GM23338 (cell line): ENCODE results near the gene CNTN1. TPM values are rescaled to one million over a fixed set of nuclear protein-coding genes. Genes with fewer than 3 reads are reported as not detected.

Experiments
- ATAC-seq: fragments of 200-7000 bp; cut with Tn5 transposase; 3 replicates; pipeline ENCODE4 v1.9.1; 2020
- DNase-seq: peaks from one replicate; pipeline ENCODE4 v3.0.0-alpha.2; 2015; ENCODE audit warnings: low spot score
- H2AFZ ChIP-seq: fragments of 200-600 bp; sonication (generic); 2 replicates; pipeline ENCODE4 v1.8.0; 2016; ENCODE audit warnings: antibody characterized with exemption, mild to moderate bottlenecking, moderate library complexity
- H3F3A ChIP-seq: fragments of 200-600 bp; sonication (generic); replicated peaks from 2 replicates; pipeline ENCODE4 v1.8.0; 2017; ENCODE audit warnings: antibody characterized with exemption, mixed run types, low read depth
- H3K27ac ChIP-seq: fragments of 200-600 bp; sonication (generic); 2 replicates; pipeline ENCODE4 v1.6.1; 2016; ENCODE audit warnings: low read depth
- H3K27me3 ChIP-seq: fragments of 200-600 bp; sonication (generic); 2 replicates; pipeline ENCODE4 v1.8.0; 2016; ENCODE audit warnings: mild to moderate bottlenecking, mixed run types, moderate library complexity; ENCODE audit not compliant: insufficient read depth
- H3K36me3 ChIP-seq: fragments of 200-600 bp; sonication (generic); 2 replicates; pipeline ENCODE4 v1.8.0; 2016; ENCODE audit warnings: mild to moderate bottlenecking; ENCODE audit not compliant: insufficient read depth
- H3K4me1 ChIP-seq: fragments of 200-600 bp; sonication (generic); 2 replicates; pipeline ENCODE4 v1.8.0; 2016; ENCODE audit warnings: mild to moderate bottlenecking, moderate library complexity; ENCODE audit not compliant: insufficient read depth
- H3K4me2 ChIP-seq: fragments of 200-600 bp; sonication (generic); 2 replicates; pipeline ENCODE4 v1.7.1; 2017; ENCODE audit warnings: mixed run types
- H3K4me3 ChIP-seq: fragments of 200-600 bp; sonication (generic); 2 replicates; pipeline ENCODE4 v1.6.1; 2016; ENCODE audit warnings: mixed run types
- H3K79me2 ChIP-seq: fragments of 200-600 bp; sonication (generic); replicated peaks from 2 replicates; pipeline ENCODE4 v1.8.0; 2017; ENCODE audit warnings: mild to moderate bottlenecking; ENCODE audit not compliant: insufficient read depth
- H3K9me2 ChIP-seq: fragments of 200-600 bp; sonication (generic); 2 replicates; pipeline ENCODE4 v1.8.0; 2017; ENCODE audit not compliant: insufficient read depth
- H4K20me1 ChIP-seq: fragments of 200-600 bp; sonication (generic); replicated peaks from 2 replicates; pipeline ENCODE4 v1.8.0; 2017; ENCODE audit warnings: mild to moderate bottlenecking; ENCODE audit not compliant: insufficient read depth
- H3K27ac Mint-ChIP-seq: 2 replicates; pipeline ENCODE4 v1.8.0; 2020; ENCODE audit warnings: inconsistent platforms, mild to moderate bottlenecking, moderate library complexity, mixed read lengths
- H3K27me3 Mint-ChIP-seq: 3 replicates; pipeline ENCODE4 v1.8.0; 2022; ENCODE audit warnings: low read depth, mild to moderate bottlenecking, moderate library complexity, mixed read lengths, inconsistent platforms; ENCODE audit not compliant: insufficient read depth, poor library complexity
- H3K36me3 Mint-ChIP-seq: 3 replicates; pipeline ENCODE4 v1.8.0; 2021; ENCODE audit warnings: low read depth, mild to moderate bottlenecking, inconsistent platforms, moderate library complexity, mixed read lengths
- H3K4me1 Mint-ChIP-seq: 3 replicates; pipeline ENCODE4 v1.8.0; 2020; ENCODE audit warnings: mild to moderate bottlenecking, inconsistent platforms, mixed read lengths
- H3K4me3 Mint-ChIP-seq: 3 replicates; pipeline ENCODE4 v1.8.0; 2021; ENCODE audit warnings: moderate library complexity, mild to moderate bottlenecking, inconsistent platforms, mixed read lengths
- H3K9me3 Mint-ChIP-seq: 3 replicates; pipeline ENCODE4 v1.8.0; 2020; ENCODE audit warnings: moderate library complexity, mild to moderate bottlenecking, inconsistent platforms, mixed read lengths
- CTCF ChIP-seq, 2 experiments: fragments of 200-600 bp in 1 of 2; sonication (generic) in 1 of 2; conservative IDR thresholded peaks; 2 replicates each; pipeline versions ENCODE4 v1.5.1 to v1.6.1; 2016 to 2017; ENCODE audit warnings: antibody characterized with exemption in 2 of 2, low read depth in 2 of 2, mild to moderate bottlenecking in 2 of 2, moderate library complexity in 1 of 2
- ETS1 ChIP-seq: IDR thresholded peaks from 2 replicates; pipeline ENCODE4 v1.6.1; 2016; ENCODE audit warnings: antibody characterized with exemption
- EZH2 ChIP-seq: fragments of 200-600 bp; sonication (generic); IDR thresholded peaks from one replicate; pipeline ENCODE4 v1.8.0; 2017; ENCODE audit warnings: antibody characterized with exemption, mild to moderate bottlenecking, low read depth; ENCODE audit not compliant: unreplicated experiment
- JUNB ChIP-seq: IDR thresholded peaks from one replicate; pipeline ENCODE4 v1.6.1; 2016; ENCODE audit warnings: antibody characterized with exemption; ENCODE audit not compliant: unreplicated experiment
- POLR2AphosphoS5 ChIP-seq: IDR thresholded peaks from 2 replicates; pipeline ENCODE4 v1.6.1; 2016; ENCODE audit warnings: antibody characterized with exemption, low read depth
- REST ChIP-seq: IDR thresholded peaks from one replicate; pipeline ENCODE4 v1.6.1; 2018; ENCODE audit warnings: antibody characterized with exemption; ENCODE audit not compliant: unreplicated experiment
- STAT1 ChIP-seq: IDR thresholded peaks from one replicate; pipeline ENCODE4 v1.6.1; 2016; ENCODE audit warnings: antibody characterized with exemption; ENCODE audit not compliant: unreplicated experiment
- ZNF114 ChIP-seq: fragments of 250-450 bp; sonication (Bioruptor Pico); IDR thresholded peaks from 2 replicates; pipeline ENCODE4 v1.5.0; 2020; ENCODE audit warnings: mild to moderate bottlenecking, moderate library complexity
- ZNF331 ChIP-seq: fragments of 250-450 bp; sonication (Bioruptor Pico); IDR thresholded peaks from 2 replicates; pipeline ENCODE4 v1.5.0; 2020; ENCODE audit warnings: low read depth, mild to moderate bottlenecking, moderate library complexity
- ZNF462 ChIP-seq: fragments of 250-450 bp; sonication (Bioruptor Pico); IDR thresholded peaks from 2 replicates; pipeline ENCODE4 v1.5.0; 2020; ENCODE audit warnings: mild to moderate bottlenecking, moderate library complexity
- polyA plus RNA-seq: library from polyadenylated mRNA; unstranded; fragments of >200 nt; fragmentation: Nextera tagmentation; extraction: Ambion mirVana; gene quantifications from 2 replicates; pipeline ENCODE4 v1.2.1, GENCODE V29; 2016
- total RNA-seq: library from RNA; depleted of rRNA; stranded (reverse); fragments of >200 nt; shearing (Covaris generic); gene quantifications from 2 replicates; pipeline ENCODE4 v1.2.3, GENCODE V29; 2014

The CNTN1 gene
- total and polyA plus RNA-seq, 2 experiments from 2014 or later = 5.0 to 27.0 TPM

GRCh38 chr12:40701756-40702155, 9.5 kb downstream of the CNTN1 start:
- H3K4me2 ChIP-seq = no peak overlapping the region
- no peaks in the 10 kb centered on the region for H3K79me2 ChIP-seq
- TF ChIP-seq ETS1 (no peak), JUNB (no peak), POLR2AphosphoS5 (no peak)
- no peak overlapping the region for H3K27ac Mint-ChIP-seq
- peaks cover 1% of the 10 kb centered on the region for H3K27me3 Mint-ChIP-seq
- no peaks in the 10 kb centered on the region for H3K36me3 ChIP-seq
- no peak overlapping the region for H3K4me3 ChIP-seq
- no peaks in the 10 kb centered on the region; the same call in 1 of the 2 replicates for H3K9me2 ChIP-seq
- H3K27me3 ChIP-seq = no peaks in the 10 kb centered on the region
- ATAC-seq (no peak), DNase-seq (no peak)
- no peak overlapping the region for H3K27ac ChIP-seq
- no peaks in the 10 kb centered on the region for H3F3A ChIP-seq
- H3K9me3 Mint-ChIP-seq = no peaks in the 10 kb centered on the region
- no peaks in the 10 kb centered on the region; the same call in 2 of the 3 replicates for H3K4me1 Mint-ChIP-seq
- no peak overlapping the region for H2AFZ ChIP-seq
- no peaks in the 10 kb centered on the region for H4K20me1 ChIP-seq
- H3K36me3 Mint-ChIP-seq = no peaks in the 10 kb centered on the region
- no peak overlapping the region for H3K4me3 Mint-ChIP-seq
- peaks cover 4% of the 10 kb centered on the region; the same call in 1 of the 2 replicates for H3K4me1 ChIP-seq

- no peaks in the 10 kb centered on the region for H3K9me3 Mint-ChIP-seq
- H3K36me3 ChIP-seq = no peaks in the 10 kb centered on the region
- H2AFZ ChIP-seq = no peak overlapping the region
- H3K27me3 ChIP-seq = no peaks in the 10 kb centered on the region
- H3F3A ChIP-seq = no peaks in the 10 kb centered on the region
- no peak for DNase-seq
- H4K20me1 ChIP-seq = no peaks in the 10 kb centered on the region; the same call in 1 of the 2 replicates
- H3K36me3 Mint-ChIP-seq = no peaks in the 10 kb centered on the region
- no peak overlapping the region for H3K4me2 ChIP-seq
- no peaks in the 10 kb centered on the region; the same call in 1 of the 2 replicates for H3K79me2 ChIP-seq
- H3K27ac Mint-ChIP-seq = no peak overlapping the region
- no peaks in the 10 kb centered on the region for H3K27me3 Mint-ChIP-seq
- H3K27ac ChIP-seq = no peak overlapping the region
- no peak for ATAC-seq
- H3K4me3 Mint-ChIP-seq = no peak overlapping the region
- H3K4me1 ChIP-seq = no peaks in the 10 kb centered on the region
- H3K4me1 Mint-ChIP-seq = no peaks in the 10 kb centered on the region
- H3K9me2 ChIP-seq = no peaks in the 10 kb centered on the region
- H3K4me3 ChIP-seq = no peak overlapping the region
- no peak for TF ChIP-seq CTCF (conservative IDR thresholded peaks at IDR 0.05; ENCODE audit: low read depth in 2 of 2)
- TF ChIP-seq REST = no peak
- TF ChIP-seq EZH2 = no peak
- no peak for TF ChIP-seq STAT1
- TF ChIP-seq ZNF114 (CRISPR knock-in tag) = no peak
- no peak for TF ChIP-seq ZNF331
- no peak for TF ChIP-seq ZNF462 (CRISPR knock-in tag)
Measured at GRCh38 chr12:40711121-40711520, 18.9 kb downstream of the CNTN1 start.
